ENCODE results near the gene PCDHB7.

DNA sequence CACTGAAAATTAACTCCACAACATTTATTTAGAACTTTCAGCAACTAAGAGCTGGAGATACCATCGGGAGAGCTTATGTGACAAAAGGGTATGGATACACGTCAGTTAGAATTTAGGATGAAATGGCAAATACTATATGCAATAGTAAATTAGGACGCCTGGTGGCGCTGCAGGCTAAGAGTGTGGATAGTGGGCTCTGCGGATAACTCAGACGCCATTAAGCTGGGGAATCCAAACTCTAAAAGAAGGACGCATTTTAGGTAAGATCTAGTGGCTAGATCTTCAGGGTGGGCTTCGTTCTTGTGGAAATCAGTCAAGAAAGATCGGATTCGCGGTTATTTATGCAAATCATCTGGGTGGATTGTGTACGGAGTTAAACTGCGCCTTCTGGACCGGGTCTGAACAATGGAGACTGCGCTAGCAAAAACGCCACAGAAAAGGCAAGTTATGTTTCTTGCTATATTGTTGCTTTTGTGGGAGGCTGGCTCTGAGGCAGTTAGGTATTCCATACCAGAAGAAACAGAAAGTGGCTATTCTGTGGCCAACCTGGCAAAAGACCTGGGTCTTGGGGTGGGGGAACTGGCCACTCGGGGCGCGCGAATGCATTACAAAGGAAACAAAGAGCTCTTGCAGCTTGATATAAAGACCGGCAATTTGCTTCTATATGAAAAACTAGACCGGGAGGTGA lies 37.3 kb upstream of the PCDHB7 start, which contains the start of gene PCDHB5:
- TF ChIP-seq, protein P1, sequence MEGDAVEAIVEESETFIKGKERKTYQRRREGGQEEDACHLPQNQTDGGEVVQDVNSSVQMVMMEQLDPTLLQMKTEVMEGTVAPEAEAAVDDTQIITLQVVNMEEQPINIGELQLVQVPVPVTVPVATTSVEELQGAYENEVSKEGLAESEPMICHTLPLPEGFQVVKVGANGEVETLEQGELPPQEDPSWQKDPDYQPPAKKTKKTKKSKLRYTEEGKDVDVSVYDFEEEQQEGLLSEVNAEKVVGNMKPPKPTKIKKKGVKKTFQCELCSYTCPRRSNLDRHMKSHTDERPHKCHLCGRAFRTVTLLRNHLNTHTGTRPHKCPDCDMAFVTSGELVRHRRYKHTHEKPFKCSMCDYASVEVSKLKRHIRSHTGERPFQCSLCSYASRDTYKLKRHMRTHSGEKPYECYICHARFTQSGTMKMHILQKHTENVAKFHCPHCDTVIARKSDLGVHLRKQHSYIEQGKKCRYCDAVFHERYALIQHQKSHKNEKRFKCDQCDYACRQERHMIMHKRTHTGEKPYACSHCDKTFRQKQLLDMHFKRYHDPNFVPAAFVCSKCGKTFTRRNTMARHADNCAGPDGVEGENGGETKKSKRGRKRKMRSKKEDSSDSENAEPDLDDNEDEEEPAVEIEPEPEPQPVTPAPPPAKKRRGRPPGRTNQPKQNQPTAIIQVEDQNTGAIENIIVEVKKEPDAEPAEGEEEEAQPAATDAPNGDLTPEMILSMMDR (IDR thresholded peaks at IDR 0.05; ENCODE audit: insufficient read depth, low read length, poor library complexity, severe bottlenecking), result peak; percentile 11
- TF ChIP-seq EZH2phosphoT487 (conservative IDR thresholded peaks at IDR 0.05; ENCODE audit: low read length), result no peak
